MM.1S (cell line): ENCODE data around the gene GPR42.

Source experiments
- DNase-seq: peaks from one replicate; pipeline ENCODE4 v3.0.0-alpha.2; 2015
- H2AFZ ChIP-seq: fragments of 300-600 bp; sonication (generic); 2 replicates; pipeline ENCODE4 v1.6.0; 2016; ENCODE audit warnings: antibody characterized with exemption, low read length
- H3F3A ChIP-seq: fragments of 300-600 bp; sonication (generic); 2 replicates; pipeline ENCODE4 v1.6.1; 2016; ENCODE audit warnings: mild to moderate bottlenecking, antibody characterized with exemption, low read length, moderate library complexity, mixed read lengths; ENCODE audit not compliant: insufficient read depth
- H3K27ac ChIP-seq: fragments of 300-600 bp; sonication (generic); 2 replicates; pipeline ENCODE4 v1.5.1; 2016; ENCODE audit warnings: mild to moderate bottlenecking, low read length
- H3K27me3 ChIP-seq: fragments of 300-600 bp; sonication (generic); replicated peaks from 2 replicates; pipeline ENCODE4 v1.6.0; 2016; ENCODE audit warnings: low read length; ENCODE audit not compliant: insufficient read depth
- H3K36me3 ChIP-seq: fragments of 300-600 bp; sonication (generic); replicated peaks from 2 replicates; pipeline ENCODE4 v1.6.1; 2016; ENCODE audit warnings: mild to moderate bottlenecking, low read length, mixed read lengths; ENCODE audit not compliant: insufficient read depth
- H3K4me1 ChIP-seq: fragments of 300-600 bp; sonication (generic); 2 replicates; pipeline ENCODE4 v1.6.1; 2016; ENCODE audit warnings: low read length, mixed read lengths
- H3K4me2 ChIP-seq: fragments of 300-600 bp; sonication (generic); 2 replicates; pipeline ENCODE4 v1.6.0; 2016; ENCODE audit warnings: low read depth, low read length
- H3K4me3 ChIP-seq: fragments of 300-600 bp; sonication (generic); 2 replicates; pipeline ENCODE4 v1.5.1; 2016; ENCODE audit warnings: low read length, mixed read lengths
- H3K79me2 ChIP-seq: fragments of 300-600 bp; sonication (generic); 2 replicates; pipeline ENCODE4 v1.6.1; 2016; ENCODE audit warnings: mixed run types, low read length, mixed read lengths
- H3K9ac ChIP-seq: fragments of 300-600 bp; sonication (generic); 2 replicates; pipeline ENCODE4 v1.6.1; 2016; ENCODE audit warnings: low read length, mixed read lengths
- H3K9me2 ChIP-seq: fragments of 300-600 bp; sonication (generic); replicated peaks from 2 replicates; pipeline ENCODE4 v1.6.1; 2016; ENCODE audit warnings: mild to moderate bottlenecking, low read length, mixed read lengths; ENCODE audit not compliant: insufficient read depth
- H3K9me3 ChIP-seq: fragments of 300-600 bp; sonication (generic); replicated peaks from 2 replicates; pipeline ENCODE4 v1.6.1; 2016; ENCODE audit warnings: mild to moderate bottlenecking, low read length, mixed read lengths; ENCODE audit not compliant: insufficient read depth
- H4K20me1 ChIP-seq: fragments of 300-600 bp; sonication (generic); 2 replicates; pipeline ENCODE4 v1.6.1; 2016; ENCODE audit warnings: mild to moderate bottlenecking, low read length, moderate library complexity, mixed read lengths; ENCODE audit not compliant: insufficient read depth
- EZH2 ChIP-seq: fragments of 300-600 bp; sonication (generic); optimal IDR thresholded peaks from 2 replicates; pipeline ENCODE3; 2017; ENCODE audit warnings: low read depth, mild to moderate bottlenecking, antibody characterized with exemption, low read length, mixed read lengths
- EZH2phosphoT487 ChIP-seq: fragments of 300-600 bp; sonication (generic); IDR thresholded peaks from 2 replicates; pipeline ENCODE4 v1.6.1; 2018; ENCODE audit warnings: antibody characterized with exemption, low read length
- TF ChIP-seq, protein P1 (sequence below): fragments of 300-600 bp; sonication (generic); IDR thresholded peaks from 2 replicates; pipeline ENCODE4 v1.5.1; 2016; ENCODE audit warnings: antibody characterized with exemption, low read length, mixed read lengths

GPR42 gene

DNA sequence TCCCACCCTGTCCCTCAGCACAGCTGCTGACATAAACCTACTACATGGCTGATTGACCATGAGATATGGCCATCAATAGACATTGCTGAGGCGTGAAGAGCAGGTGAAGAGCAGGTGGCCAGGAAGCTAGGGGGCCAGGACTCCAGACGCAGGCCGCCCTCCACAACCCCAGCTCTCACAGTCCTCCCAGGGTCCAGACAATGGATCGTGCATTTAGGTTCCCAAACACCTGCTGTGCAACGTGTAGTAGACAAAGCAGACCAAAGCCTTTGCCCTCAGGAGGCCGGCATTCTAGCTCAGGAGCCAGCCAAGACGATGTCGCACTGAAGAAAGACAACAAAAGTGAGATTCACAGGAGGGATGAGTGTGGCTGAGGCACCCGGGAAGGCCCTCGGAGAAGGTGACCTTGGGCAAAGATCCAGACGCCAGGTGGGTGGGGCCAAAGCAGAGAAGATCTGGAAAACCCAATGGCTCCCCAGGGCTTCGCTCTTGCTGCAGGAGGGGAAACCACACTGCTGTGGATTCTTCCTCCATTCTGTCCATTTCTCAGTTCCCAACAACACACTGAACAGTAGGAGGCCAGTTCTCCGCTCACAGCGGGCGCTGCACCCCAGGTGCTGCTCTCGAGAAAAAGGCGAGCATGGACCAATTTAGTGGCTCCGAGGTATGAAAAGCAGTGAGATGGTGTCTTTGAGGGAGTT lies 21.8 kb upstream of the GPR42 start:
- Histone ChIP-seq H3K4me3 (no peak overlapping the region), H3K9me2 (no peaks in the 10 kb centered on the region), H3K9ac (no peak overlapping the region), H3F3A (no peaks in the 10 kb centered on the region), H3K4me2 (no peak overlapping the region), H3K27me3 (peaks cover 93% of the 10 kb centered on the region), H3K4me1 (no peaks in the 10 kb centered on the region), H3K27ac (no peak overlapping the region), H4K20me1 (no peaks in the 10 kb centered on the region), H3K79me2 (no peaks in the 10 kb centered on the region), H3K9me3 (no peaks in the 10 kb centered on the region), H2AFZ (no peak overlapping the region), H3K36me3 (no peaks in the 10 kb centered on the region)
- TF ChIP-seq EZH2phosphoT487 (no peak), EZH2 (no peak)
- TF ChIP-seq, protein P1, sequence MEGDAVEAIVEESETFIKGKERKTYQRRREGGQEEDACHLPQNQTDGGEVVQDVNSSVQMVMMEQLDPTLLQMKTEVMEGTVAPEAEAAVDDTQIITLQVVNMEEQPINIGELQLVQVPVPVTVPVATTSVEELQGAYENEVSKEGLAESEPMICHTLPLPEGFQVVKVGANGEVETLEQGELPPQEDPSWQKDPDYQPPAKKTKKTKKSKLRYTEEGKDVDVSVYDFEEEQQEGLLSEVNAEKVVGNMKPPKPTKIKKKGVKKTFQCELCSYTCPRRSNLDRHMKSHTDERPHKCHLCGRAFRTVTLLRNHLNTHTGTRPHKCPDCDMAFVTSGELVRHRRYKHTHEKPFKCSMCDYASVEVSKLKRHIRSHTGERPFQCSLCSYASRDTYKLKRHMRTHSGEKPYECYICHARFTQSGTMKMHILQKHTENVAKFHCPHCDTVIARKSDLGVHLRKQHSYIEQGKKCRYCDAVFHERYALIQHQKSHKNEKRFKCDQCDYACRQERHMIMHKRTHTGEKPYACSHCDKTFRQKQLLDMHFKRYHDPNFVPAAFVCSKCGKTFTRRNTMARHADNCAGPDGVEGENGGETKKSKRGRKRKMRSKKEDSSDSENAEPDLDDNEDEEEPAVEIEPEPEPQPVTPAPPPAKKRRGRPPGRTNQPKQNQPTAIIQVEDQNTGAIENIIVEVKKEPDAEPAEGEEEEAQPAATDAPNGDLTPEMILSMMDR = no peak
- no peak for DNase-seq

DNA sequence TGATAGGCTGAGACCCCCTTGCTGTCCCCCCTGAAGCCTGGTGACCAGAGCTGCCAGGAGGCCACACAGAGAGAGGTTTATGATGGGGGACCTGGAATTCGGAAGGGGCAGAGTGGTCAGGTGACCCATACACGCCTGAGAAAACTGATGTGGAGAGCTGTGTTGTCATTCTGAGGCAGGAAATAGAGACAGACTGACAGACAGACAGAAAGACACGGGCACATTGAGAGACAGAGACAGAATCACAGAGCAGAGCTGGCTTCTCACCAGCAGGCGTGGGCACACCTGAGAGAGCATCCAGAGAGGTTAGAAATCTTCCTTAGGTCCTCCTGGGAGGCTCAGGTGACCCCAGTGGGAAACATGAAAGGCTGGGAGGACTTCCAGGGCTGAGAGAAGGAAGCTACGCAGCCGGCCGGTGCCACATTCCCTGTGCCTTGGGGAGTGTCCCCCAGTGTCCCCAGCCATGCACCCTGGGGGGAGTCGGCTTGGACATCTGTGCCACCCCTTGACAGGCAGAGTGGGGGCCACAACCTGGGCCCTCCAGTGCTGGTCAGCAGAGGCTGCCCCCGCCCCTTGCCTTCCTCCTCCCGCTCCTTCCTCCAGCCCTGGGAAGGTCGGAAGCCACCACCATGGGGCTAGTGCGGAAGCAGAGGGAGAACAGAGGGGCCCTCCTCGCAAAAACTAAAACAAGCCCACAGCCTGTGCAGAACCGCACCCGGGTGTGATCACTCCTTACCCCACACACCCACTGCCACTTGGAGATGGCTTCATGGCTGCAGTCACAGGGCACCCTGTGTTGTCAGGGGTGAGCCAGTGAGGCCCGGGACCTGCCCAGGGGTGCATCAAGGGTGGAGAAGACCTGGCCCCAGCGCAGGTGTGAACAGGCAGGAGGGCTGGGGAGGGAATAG lies 21.0 kb upstream of the GPR42 start:
- DNase-seq = no peak
- peaks cover 85% of the 10 kb centered on the region for H3K27me3 ChIP-seq
- H3K36me3 ChIP-seq = no peaks in the 10 kb centered on the region
- no peak overlapping the region for H3K9ac ChIP-seq
- H3K9me2 ChIP-seq = no peaks in the 10 kb centered on the region
- H3K4me3 ChIP-seq = no peak overlapping the region
- no peak overlapping the region for H3K4me2 ChIP-seq
- H3F3A ChIP-seq = no peaks in the 10 kb centered on the region
- no peaks in the 10 kb centered on the region for H3K9me3 ChIP-seq
- H4K20me1 ChIP-seq = no peaks in the 10 kb centered on the region
- H3K79me2 ChIP-seq = no peaks in the 10 kb centered on the region
- H3K4me1 ChIP-seq = no peaks in the 10 kb centered on the region
- TF ChIP-seq, protein P1 = no peak
- no peak for TF ChIP-seq EZH2phosphoT487
- no peak for TF ChIP-seq EZH2
- no peak overlapping the region for H2AFZ ChIP-seq
- no peak overlapping the region for H3K27ac ChIP-seq

DNA sequence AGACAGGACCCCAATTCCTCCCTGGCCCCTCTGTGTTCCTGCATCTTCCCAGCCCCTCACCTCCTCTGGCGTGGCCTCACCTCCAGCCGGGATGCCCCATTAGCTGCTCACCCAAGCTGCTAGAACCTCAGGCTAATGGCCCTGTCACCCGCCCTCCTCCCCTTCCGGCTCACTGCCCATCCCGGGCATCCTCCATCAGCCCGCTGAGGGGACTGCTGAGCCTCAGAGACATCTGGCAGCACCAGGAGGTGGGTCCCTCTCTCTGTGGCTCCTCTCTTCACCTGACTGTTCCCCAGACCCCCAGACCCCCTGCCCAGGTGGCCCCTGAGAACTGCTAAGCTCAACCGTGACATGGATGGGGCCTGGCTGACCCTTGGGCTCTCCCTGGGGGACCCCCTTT lies 20.3 kb upstream of the GPR42 start:
- H3K4me1 ChIP-seq = no peaks in the 10 kb centered on the region
- H4K20me1 ChIP-seq = no peaks in the 10 kb centered on the region
- H3K9me3 ChIP-seq = no peaks in the 10 kb centered on the region
- no peak overlapping the region for H2AFZ ChIP-seq
- H3K4me3 ChIP-seq = no peak overlapping the region
- no peaks in the 10 kb centered on the region for H3F3A ChIP-seq
- H3K9ac ChIP-seq = no peak overlapping the region
- no peak overlapping the region for H3K4me2 ChIP-seq
- TF ChIP-seq EZH2 = no peak
- TF ChIP-seq, protein P1 = no peak
- H3K36me3 ChIP-seq = no peaks in the 10 kb centered on the region
- no peaks in the 10 kb centered on the region for H3K9me2 ChIP-seq
- DNase-seq = no peak
- no peaks in the 10 kb centered on the region for H3K79me2 ChIP-seq
- H3K27ac ChIP-seq = no peak overlapping the region
- H3K27me3 ChIP-seq = peaks cover 82% of the 10 kb centered on the region
